GM21717 (cell line): ENCODE results near the gene FRMD8.

Source experiments
- ATAC-seq: cut with Tn5 transposase; IDR thresholded peaks from one replicate; pipeline ENCODE4 v1.9.1; 2021; ENCODE audit warnings: mild to moderate bottlenecking, moderate library complexity; ENCODE audit not compliant: unreplicated experiment

The FRMD8 gene

DNA sequence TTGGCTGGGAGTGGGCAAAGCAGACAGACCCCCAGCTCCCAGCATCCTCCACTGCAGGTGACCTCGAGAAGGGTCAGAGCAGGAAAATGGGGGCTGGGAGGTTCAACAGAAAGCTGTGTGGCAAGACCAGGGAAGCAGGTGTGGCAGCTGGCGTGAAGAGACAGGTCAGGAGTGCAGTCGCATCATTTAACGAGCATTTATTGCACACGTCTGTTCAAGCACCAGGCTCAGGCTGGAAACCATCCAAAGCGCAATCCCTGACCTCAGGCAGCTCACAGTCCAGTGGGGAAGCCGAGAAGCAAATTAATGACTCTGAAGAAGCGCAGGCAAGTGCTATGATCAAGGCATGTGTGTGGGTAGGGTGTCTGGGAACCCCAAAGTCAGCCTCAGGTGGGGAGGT, 11.4 kb upstream of the FRMD8 start:
- no peak for ATAC-seq

DNA sequence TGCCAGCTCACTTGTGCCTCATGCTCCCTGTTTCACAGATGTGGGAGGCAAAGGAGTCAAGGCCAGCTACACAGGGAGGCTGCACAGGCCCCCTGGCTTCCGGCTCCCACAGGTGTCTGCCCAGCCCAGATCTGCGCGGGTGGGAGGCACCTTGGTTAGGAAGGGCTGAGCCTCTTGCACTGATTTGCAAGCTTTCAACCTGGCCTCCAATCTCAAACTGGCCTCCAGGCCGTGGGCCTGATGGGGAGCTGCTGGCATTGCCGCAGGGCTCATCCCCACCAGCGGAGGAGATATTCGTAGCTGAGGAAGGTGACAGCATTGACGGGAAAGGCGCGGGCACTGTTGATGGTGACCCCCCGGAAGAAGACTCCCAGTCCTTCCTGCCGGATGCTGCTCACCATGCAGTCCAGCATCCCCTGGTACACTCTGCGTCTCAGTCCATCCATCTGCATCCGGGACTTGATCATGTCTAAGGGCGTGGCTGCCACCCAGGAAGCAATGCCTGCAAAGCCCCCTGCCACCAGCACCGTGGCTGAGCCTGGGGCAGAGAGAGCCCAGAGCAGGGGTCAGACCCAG, 10.2 kb upstream of the FRMD8 start:
- no peak for ATAC-seq

DNA sequence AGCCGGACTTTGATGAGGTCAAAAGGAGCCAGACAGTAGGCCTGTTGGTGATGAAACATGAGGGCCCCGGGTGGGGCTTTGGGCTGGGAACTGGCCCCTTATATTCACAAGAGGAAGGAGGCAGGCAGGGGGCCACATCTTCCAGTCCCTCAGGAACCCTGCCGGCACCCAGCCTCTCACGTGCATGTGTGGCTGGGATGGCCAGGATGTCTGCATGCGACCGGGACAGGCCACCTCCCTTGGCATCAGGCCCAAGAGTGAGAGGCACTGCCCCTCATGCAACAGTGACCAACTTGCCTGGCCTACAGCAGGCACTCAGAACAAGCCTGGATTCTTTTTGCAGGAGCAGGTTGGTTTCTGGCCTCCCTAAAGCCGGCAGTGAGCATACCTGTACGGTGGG, 9.4 kb upstream of the FRMD8 start:
- ATAC-seq: no peak

DNA sequence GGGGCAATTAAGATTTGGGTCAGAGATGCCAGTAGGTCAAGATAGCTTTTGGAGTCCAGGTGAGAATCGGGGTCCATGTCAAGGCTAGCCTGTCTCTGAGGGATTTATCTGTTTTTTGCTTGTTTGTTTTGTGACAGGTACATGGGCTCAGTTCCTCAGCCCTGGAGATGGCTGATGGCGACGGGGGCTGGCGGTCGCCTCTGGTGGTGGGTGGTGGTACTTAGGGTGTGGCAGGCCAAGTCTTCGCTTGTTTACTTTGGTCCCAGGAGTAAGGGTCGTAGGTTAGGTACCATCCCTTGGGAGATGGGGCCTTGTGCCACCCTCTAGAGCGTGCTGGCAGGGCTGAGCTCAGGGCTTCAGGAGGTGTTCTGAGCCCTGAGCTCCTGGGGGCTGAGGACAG, 8.7 kb upstream of the FRMD8 start:
- no peak for ATAC-seq

DNA sequence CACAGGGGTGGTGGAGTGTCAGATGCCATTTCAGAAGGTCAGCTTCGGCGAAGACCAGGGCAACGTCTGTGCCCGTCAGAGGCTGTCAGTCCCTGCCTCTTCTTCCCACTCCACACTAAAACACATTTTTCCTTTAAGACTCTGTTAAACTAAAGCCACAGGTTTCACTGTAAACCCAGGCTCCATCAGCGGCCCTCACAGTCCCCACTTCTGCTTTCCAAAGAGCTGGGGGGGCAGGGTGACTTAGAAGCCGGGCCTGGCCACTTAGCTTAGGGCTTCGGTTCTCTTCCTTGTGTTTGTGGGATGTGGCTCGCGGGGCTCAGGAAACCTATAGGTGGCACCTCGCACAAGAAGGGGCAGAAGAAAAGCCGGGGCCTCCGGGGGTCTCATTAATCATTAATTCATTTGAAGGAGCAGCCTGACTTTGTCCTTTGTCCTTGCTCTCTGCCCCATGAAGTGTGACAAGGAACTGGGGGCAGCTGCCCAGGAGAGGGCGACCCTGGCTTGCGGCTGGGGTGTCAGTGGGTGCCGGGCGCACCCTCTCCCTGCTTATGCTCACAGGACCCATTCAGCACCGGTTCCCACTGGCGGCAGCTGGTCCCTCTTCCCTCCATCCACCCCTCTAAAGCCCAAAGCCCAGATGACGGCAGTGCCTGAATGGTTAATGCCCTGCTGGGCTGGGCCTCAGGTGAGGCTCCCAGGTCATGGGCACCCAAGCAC, 8.1 kb upstream of the FRMD8 start:
- ATAC-seq: no peak

DNA sequence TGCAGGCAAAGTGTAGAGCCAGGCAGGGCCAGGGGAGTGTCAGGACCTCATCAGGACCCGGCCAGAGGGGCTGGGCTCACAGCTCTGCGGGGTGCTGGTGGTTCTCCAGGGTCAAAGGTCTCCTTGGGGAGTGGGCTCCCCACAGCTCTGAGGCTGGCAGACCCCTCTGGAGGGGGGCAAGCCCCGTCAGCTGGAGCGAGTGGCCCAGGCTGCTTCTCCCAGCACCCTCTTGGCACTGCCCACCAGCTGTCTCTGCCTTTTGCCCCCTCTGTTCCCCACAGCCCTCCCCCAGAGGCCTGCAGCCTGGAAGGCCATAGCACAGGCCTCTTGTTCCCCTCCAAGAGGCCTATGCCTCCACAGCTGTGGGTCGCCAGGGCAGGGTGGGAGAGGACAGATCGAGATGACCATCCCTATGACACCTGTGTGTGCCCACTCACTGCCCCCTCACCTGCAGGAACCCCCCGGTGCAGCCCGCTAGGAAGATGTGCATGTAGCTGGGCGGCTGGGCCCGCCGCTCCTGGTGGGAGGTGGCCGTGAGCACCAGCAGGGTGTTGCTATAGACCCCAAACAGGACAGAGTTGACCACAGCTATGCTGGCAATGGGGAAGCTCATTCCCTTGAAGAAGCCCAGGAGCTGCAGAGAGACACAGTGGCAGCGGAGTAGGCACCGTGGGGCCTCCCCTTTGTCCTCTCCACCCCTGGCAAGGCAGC, 7.4 kb upstream of the FRMD8 start:
- ATAC-seq: no peak

DNA sequence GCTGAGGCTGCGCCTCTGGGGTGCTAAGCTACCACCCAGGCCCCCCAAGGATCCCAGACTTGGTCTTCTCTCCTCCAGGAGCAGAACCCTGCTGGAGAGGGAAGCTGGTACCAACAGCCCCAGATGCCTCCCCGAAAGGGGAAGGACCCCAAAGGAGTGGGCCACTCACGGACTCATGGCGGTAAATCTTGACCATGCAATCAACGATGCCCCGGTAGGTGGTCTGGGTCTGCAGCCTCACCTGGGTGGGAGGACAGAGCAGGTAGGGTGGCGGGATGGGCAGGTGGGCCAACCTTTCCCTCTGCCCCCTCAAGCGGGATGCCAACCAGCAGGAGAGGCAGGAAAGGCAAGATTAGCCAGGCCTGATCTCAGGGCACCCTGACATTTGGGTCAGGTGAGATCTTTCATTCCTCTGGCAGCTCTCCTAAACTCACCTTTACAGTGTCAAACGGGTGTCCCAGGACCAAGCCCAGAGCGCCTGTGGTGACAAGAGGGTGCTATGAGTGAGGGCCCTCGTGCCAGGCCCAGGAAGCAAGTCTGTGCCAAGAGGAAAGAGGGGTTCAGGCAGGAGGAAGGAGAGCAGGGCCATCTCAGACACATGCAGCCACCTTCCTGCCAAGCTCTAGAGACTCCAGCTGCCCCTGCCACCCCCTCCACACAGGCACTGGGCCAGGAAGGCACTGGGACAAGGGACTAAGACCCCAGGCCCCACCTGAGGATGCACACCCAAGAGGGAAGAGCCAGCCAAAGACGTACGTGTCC, 6.6 kb upstream of the FRMD8 start:
- no peak for ATAC-seq

DNA sequence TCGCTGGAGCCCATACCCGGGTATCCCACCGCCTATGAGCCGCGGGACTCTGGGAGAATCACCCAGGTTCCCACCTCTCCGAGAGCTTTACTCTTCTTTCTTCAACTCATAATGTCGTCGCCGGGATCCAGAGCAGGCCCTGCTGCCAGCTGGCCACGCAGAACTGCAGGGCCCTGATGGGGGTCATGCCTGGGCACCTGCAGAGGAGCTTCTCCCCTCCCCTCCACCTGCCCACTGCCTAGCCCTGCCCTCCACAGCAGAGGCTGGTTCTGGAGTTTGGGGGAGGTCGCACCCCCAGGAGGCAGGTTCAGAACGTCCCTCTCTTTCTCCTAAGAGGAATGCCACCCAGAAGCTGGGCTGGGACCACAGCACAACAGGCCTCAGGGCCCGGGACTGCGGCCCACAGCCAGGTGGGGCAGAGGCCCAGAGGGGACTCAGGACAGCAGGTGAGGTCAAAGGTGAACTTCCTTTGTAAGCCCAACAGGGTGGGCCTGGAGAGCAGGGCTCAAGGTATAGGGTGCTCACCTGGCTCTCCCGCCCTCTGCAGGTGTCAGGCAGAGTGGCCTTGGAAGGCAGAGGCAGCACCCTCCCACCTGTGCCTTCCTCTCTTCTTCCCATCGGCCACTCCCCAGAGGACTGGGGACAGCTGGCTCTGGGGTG, 5.8 kb upstream of the FRMD8 start:
- no peak for ATAC-seq

DNA sequence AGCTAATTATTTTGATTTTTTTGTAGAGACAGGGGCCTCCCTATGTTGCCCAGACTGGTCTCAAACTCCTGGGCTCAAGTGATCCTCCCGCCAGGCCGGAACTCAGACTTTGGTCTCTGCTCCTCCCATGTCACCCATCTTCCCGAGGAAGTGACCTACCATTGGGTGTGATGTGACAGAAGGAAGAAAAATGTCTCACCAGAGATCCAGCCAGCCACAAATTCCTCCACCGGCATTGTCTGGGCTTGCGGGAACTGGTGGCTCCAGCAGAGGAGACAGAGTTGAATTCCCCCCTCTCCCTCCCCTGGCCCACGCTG, 4.8 kb upstream of the FRMD8 start:
- no peak for ATAC-seq

DNA sequence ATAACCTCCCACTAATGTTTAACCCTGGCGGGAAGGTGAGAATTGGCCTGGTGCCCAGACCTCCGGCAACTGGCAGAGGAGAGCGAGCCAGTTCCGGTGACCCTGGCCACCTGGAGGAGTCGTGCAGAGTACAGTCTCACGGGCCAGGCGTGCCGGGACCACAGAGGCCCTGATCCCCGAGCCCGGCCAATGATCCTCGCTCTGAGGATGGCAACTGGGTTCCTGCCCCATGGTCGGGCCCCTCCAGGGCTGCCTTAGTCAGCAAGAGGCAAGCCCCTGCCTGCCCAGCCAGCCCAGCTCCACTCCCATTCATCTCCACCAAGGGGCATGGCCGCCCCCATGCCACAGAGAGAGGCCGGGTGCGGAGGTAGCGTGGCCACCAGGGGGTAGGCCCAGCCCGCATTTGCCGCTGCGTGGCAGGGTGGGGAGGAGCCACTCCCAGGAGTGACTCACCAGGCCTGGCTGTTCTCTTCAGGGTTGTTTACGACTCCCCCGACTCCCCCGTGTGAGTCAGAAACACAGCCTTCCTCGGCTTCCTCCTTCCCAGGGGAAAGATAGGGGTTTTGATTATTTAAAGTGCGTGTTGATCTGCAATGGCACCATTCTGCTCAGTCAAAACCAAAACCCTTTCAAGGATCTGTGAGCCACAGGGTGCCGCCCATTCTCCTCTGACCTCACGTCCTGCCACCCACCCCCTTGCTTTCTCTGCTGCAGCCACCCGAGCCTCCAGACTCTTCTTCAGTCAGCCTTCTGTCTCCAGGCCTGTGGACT, 4.2 kb upstream of the FRMD8 start, which contains the start of gene SLC25A45:
SLC25A45 (minus strand) TSS at position 614 of the 771 bp plus-strand sequence. CDS start 695 bp downstream, outside the sequence.
- ATAC-seq: peak; percentile 48

DNA sequence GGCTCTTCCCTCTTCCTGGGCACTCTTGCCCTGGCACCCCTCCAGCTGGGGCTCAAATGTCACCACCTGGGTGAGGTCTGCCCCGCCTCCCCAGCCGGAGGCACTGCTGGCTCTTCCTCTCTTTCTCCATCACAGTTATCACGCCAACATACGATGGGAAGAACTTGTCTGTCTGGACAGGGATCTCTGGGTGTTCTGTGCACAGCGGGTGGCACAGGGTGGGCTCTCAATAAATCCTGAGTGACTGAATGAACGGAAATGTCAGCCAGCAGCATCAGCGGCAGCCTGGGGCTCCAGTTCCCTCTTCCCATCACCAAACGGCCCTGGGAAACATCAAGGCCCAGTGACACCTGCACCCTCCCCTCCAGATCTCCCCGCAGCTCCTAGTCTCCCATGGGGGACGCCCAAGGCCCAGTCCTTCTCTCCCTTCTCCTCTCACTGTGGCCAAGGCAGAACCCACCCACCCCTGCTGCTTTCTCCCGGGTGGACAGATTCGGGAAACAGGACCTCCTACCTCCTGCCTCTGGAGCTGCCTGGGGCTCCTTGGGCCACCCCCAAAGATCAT, 3.6 kb upstream of the FRMD8 start:
- ATAC-seq: no peak

DNA sequence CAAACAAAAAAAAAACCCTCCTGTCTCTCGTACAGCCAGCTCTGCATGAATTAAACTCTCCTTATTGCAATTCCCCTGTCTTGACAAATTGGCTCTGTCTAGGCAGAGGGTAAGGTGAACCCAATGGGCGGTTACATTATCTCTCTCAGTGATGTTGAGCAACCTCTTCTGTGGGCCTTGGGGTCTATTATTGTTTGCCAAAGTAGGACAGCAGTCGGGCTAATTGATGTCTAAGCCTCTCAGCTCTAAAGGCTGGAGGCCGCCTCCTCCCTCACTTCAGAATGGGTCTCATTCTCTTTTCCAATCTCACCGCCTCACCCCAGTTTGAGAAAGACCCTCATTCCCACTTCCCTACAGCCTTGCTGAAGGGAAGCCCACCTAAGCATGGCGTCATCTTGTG, 2.7 kb upstream of the FRMD8 start:
- no peak for ATAC-seq

DNA sequence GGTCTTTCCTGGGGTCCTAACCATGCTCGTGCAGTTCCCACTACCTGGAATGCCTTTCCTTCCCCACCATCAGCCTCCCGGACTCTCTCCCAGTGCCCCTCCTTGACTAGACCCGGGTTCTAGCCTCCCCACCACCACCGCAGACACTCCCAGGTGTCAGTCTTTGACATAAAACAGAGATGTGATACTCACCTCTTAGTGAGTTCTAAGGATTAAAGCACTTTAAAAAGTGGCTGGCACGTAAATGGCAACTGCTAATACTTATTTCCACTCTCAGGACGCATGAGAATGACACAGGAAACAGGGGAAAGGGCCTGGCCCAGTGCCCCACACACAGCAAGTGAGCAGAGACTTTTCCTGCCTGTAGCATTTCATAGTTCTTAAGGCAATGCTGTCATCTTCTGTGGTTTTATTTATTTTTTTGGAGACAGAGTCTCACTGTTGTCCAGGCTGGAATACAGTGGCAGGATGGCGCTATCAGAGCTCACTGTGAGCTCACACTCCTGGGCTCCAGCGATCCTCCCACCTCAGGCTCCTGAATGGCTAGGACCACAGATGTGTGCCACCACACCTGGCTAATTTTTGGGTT, 2.0 kb upstream of the FRMD8 start:
- ATAC-seq: no peak

DNA sequence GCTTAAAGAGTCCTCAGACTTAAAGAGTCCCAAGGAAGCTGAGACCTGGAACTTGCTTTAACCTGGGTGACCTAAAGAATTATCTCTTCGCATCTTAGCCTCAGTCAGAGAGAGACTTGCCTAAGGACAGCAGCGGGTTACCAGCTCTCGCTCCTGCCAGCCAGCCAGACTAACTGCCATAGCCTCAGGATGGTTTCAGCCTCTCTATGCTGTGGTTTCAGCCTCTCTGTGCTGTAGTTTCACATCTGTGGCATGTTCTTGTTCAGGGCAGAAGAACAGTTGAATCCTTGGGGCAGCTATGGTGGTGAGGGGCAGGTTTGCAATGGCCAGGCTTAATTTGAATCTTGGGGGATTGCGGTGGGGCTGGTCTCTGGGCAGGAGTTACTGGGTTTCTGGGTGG, 2.3 kb downstream of the FRMD8 start:
- no peak for ATAC-seq

DNA sequence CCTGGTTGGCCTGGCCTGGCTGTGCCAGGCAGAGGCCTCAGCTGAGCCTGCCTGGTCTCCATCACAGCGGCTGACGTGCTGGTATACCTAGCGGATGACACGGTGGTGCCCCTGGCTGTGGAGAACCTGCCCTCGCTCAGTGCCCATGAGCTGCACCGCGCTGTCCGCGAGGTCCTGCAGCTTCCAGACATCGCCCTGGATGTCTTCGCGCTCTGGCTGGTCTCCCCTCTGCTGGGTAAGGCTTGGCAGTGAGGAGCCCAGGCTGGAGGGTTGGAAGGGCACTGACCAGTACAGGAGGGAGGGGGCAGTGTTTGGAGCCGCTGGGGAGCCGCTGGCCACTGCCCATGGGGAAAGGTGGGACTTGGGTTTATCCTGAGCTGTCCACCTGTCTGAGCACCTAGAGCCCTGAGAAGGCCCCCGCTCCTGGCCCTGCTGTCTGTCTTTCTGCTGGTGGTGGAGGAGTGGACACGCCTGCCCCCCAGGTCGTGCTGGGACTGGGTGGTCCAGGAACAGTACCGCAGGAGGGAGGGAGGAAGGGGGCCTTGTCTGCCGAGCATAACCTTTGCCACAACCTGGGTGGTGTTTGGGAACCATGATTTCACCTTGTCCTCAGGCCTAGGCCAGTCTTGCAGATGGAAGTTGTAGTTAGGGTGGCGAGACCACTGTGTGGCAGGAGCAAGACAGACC, 3.0 kb downstream of the FRMD8 start:
- ATAC-seq: no peak

DNA sequence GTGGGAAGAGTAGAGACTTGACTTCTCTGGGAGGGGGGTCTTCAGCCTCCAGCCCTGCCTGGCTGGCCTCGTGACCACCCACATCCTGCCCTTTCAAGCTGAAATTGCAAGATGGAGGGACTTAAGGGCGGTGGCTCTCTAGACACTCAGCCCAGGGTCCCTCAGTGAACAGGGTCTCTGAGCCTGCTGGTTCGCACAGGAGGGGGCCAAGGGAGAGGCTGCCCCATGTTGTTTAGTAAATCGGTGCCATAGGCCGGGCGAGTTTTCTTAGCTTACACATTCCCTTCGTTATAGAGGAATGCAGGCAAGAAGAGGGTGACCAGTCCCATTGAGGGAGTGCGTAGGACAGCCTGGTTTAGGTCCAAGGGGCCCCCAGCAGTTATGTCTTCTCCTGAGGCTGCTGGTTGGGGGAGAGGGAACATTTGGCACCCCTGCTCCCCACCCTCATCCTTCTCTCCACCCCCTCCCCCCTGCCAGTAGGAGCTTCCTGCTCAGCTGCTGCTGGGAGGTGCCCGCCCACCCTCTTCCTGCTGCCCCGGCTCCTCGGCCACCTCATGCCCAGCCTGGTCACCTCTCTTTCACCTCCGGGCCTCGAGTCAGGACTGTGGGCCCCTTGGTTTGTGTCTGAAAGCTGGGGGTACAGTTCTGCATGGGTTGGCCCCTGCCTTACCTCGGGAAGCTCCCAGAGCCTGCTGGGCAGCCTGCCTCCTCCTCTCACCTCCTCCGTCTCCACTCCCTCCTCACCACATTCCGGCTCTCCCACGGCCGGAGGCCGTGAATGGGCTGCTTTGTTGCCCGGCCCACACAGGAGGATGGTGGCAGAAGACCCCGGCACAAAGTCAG, 3.9 kb downstream of the FRMD8 start:
- no peak for ATAC-seq

DNA sequence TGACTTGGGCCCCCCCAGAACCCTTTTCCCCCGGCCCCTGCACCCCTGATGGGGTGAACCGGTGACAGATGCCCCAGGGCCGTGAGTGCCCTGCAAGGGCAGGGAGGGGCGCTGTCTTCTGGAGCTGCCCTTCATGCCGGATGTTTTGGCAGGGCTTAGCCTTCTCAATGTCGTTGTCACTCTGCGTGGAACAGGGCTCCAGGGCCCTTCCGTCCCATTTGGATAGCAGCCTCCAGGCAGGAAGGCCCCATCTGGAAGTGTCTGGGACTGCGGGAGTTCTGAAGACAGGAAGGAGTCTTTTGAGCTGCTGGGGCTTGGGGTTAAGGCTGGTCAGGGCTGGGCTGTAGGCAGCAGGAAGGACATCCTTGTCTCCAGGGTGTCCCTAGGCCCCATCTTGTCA, 4.6 kb downstream of the FRMD8 start:
- ATAC-seq: no peak

DNA sequence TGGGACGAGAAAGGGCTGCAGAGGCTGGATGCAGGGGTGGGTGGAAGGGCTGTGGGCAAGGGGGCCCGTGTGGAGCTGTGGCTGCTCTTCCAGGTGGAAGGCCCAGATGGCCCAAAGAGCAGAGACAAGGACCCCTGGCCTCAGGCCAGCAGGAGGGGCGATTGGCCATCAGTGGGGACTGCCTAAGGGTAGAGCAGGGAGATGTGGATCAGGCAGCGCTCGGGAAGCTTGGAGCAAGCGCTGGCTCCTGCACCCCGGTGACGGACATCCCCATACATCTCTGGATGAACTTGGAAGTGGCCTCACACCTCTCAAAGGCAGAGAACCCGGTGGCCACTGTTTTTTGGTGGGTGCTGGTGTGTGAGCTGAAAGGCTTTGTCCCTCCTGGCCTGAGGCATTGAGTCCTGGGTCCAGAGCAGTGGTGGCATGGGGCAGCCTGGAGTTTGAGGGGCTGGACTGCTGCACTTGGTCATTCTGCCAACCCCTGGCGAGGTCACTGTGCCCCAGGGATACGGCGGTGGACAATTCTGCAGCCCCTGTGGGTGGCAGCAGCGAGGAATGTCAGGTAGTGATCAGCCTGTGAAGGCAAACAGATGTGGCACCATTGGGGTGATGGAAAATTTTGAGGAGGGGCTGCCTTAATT, 5.9 kb downstream of the FRMD8 start:
- no peak for ATAC-seq
